ENCODE data around the gene CCNB1.
"Not testable (repeated sequence)": the region's sequence is repeated elsewhere in the genome, so short reads cannot be mapped to it uniquely, and the experiment has no call there.

CCNB1 gene

GRCh38 chr5:69170495-69170894, 3.5 kb downstream of the CCNB1 start:
- peaks cover 12% of the 10 kb centered on the region; the same call in 1 of the 2 replicates for H4K20me1 ChIP-seq (ENCODE audit: insufficient read depth, low read length)
- peaks cover 62% of the 10 kb centered on the region for H3K4me1 ChIP-seq (ENCODE audit: insufficient read depth, low read length)
- no peak overlapping the region for H2AFZ ChIP-seq (ENCODE audit: low read depth, low read length)
- peak overlapping the region; percentile 41 for H3K4me2 ChIP-seq (ENCODE audit: insufficient read depth, low read length)
- ATAC-seq (ENCODE audit: insufficient read depth, low read depth) (no peak), DNase-seq (no peak)
- TF ChIP-seq, protein P1, sequence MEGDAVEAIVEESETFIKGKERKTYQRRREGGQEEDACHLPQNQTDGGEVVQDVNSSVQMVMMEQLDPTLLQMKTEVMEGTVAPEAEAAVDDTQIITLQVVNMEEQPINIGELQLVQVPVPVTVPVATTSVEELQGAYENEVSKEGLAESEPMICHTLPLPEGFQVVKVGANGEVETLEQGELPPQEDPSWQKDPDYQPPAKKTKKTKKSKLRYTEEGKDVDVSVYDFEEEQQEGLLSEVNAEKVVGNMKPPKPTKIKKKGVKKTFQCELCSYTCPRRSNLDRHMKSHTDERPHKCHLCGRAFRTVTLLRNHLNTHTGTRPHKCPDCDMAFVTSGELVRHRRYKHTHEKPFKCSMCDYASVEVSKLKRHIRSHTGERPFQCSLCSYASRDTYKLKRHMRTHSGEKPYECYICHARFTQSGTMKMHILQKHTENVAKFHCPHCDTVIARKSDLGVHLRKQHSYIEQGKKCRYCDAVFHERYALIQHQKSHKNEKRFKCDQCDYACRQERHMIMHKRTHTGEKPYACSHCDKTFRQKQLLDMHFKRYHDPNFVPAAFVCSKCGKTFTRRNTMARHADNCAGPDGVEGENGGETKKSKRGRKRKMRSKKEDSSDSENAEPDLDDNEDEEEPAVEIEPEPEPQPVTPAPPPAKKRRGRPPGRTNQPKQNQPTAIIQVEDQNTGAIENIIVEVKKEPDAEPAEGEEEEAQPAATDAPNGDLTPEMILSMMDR (IDR thresholded peaks at IDR 0.05; ENCODE audit: borderline replicate concordance, extremely low read depth, low read length, poor library complexity, severe bottlenecking) = no peak
- TF ChIP-seq EZH2 (IDR thresholded peaks at IDR 0.05; ENCODE audit: borderline replicate concordance, low read depth, low read length, severe bottlenecking) = no peak
- no peak overlapping the region for H3K9ac ChIP-seq (ENCODE audit: low read depth, low read length)
- H3K9me3 ChIP-seq (ENCODE audit: insufficient read depth, low read length, severe bottlenecking) = no peaks in the 10 kb centered on the region
- H3K4me3 ChIP-seq (ENCODE audit: low read depth in 1 of 2, low read length in 2 of 2) = 0 out of 4 replicates have a peak overlapping the region, but pooled peaks of 1 of the 2 experiments have one; percentile 13
- no peak overlapping the region for H3K27ac ChIP-seq (ENCODE audit: low read length)
- H3K27me3 ChIP-seq (ENCODE audit: insufficient read depth, low read length, poor library complexity) = no peaks in the 10 kb centered on the region
- peaks cover 74% of the 10 kb centered on the region for H3K36me3 ChIP-seq (ENCODE audit: insufficient read depth, low read length)
- H3K79me2 ChIP-seq (ENCODE audit: insufficient read depth, low read length) = peaks cover 52% of the 10 kb centered on the region

GRCh38 chr5:69170969-69171368, 4.0 kb downstream of the CCNB1 start:
- TF ChIP-seq EZH2 (IDR thresholded peaks at IDR 0.05; ENCODE audit: borderline replicate concordance, low read depth, low read length, severe bottlenecking) = no peak
- TF ChIP-seq, protein P1 (IDR thresholded peaks at IDR 0.05; ENCODE audit: borderline replicate concordance, extremely low read depth, low read length, poor library complexity, severe bottlenecking) = no peak
- Histone ChIP-seq H4K20me1 (ENCODE audit: insufficient read depth, low read length) (peaks cover 12% of the 10 kb centered on the region; the same call in 1 of the 2 replicates), H3K4me1 (ENCODE audit: insufficient read depth, low read length) (peaks cover 60% of the 10 kb centered on the region), H3K4me3 (ENCODE audit: low read depth in 1 of 2, low read length in 2 of 2) (peak overlapping the region in 1 of 2 experiments; percentile 13; a peak in 1 of 4 replicates), H3K4me2 (ENCODE audit: insufficient read depth, low read length) (peak overlapping the region; percentile 41), H3K27me3 (ENCODE audit: insufficient read depth, low read length, poor library complexity) (no peaks in the 10 kb centered on the region), H3K27ac (ENCODE audit: low read length) (no peak overlapping the region), H3K79me2 (ENCODE audit: insufficient read depth, low read length) (peaks cover 52% of the 10 kb centered on the region), H3K36me3 (ENCODE audit: insufficient read depth, low read length) (peaks cover 78% of the 10 kb centered on the region), H2AFZ (ENCODE audit: low read depth, low read length) (no peak overlapping the region), H3K9me3 (ENCODE audit: insufficient read depth, low read length, severe bottlenecking) (no peaks in the 10 kb centered on the region), H3K9ac (ENCODE audit: low read depth, low read length) (no peak overlapping the region)
- DNase-seq (no peak), ATAC-seq (ENCODE audit: insufficient read depth, low read depth) (no peak)

DNA sequence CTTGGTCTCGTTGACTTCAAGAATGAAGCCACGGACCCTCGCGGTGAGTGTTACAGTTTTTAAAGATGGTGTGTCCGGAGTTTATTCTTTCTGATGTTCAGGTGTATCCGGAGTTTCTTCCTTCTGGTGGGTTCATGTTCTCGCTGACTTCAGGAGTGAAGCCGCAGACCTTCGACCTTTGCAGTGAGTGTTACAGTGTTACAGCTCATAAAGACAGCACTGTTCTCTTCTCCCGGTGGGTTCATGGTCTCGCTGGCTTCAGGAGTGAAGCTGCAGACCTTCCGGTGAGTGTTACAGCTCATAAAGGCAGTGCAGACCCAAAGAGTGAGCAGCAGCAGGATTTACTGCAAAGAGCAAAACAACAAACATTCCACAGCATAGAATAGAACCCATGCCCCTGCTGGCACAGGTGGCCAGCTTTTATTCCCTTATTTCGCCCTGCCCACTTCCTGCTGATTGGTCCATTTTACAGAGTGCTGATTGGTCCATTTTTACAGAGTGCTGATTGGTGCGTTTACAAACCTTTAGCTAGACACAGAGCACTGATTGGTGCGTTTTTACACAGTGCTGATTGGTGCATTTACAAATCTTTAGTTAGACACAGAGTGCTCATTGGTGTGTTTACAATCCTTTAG, 14.8 kb downstream of the CCNB1 start:
- not testable (repeated sequence) for H3K4me1 ChIP-seq (ENCODE audit: insufficient read depth, low read length); ATAC-seq (ENCODE audit: insufficient read depth, low read depth); H3K27me3 ChIP-seq (ENCODE audit: insufficient read depth, low read length, poor library complexity); H4K20me1 ChIP-seq (ENCODE audit: insufficient read depth, low read length); H3K27ac ChIP-seq (ENCODE audit: low read length); H2AFZ ChIP-seq (ENCODE audit: low read depth, low read length); DNase-seq; H3K4me2 ChIP-seq (ENCODE audit: insufficient read depth, low read length); H3K4me3 ChIP-seq (ENCODE audit: low read depth in 1 of 2, low read length in 2 of 2); H3K9me3 ChIP-seq (ENCODE audit: insufficient read depth, low read length, severe bottlenecking); H3K79me2 ChIP-seq (ENCODE audit: insufficient read depth, low read length); H3K36me3 ChIP-seq (ENCODE audit: insufficient read depth, low read length); H3K9ac ChIP-seq (ENCODE audit: low read depth, low read length)

GRCh38 chr5:69184621-69185020, 17.7 kb downstream of the CCNB1 start:
- Histone ChIP-seq H3K27ac (ENCODE audit: low read length) (no peak overlapping the region), H2AFZ (ENCODE audit: low read depth, low read length) (no peak overlapping the region), H3K4me2 (ENCODE audit: insufficient read depth, low read length) (no peak overlapping the region), H3K27me3 (ENCODE audit: insufficient read depth, low read length, poor library complexity) (no peaks in the 10 kb centered on the region), H3K4me3 (ENCODE audit: low read depth in 1 of 2, low read length in 2 of 2) (no peak overlapping the region), H4K20me1 (ENCODE audit: insufficient read depth, low read length) (no peaks in the 10 kb centered on the region), H3K9me3 (ENCODE audit: insufficient read depth, low read length, severe bottlenecking) (no peaks in the 10 kb centered on the region), H3K9ac (ENCODE audit: low read depth, low read length) (no peak overlapping the region), H3K4me1 (ENCODE audit: insufficient read depth, low read length) (peaks cover 9% of the 10 kb centered on the region), H3K36me3 (ENCODE audit: insufficient read depth, low read length) (no peaks in the 10 kb centered on the region; the same call in 1 of the 2 replicates), H3K79me2 (ENCODE audit: insufficient read depth, low read length) (peaks cover 2% of the 10 kb centered on the region; the same call in 1 of the 2 replicates)
- DNase-seq = no peak
- TF ChIP-seq EZH2 (IDR thresholded peaks at IDR 0.05; ENCODE audit: borderline replicate concordance, low read depth, low read length, severe bottlenecking) = no peak
- TF ChIP-seq, protein P1 (IDR thresholded peaks at IDR 0.05; ENCODE audit: borderline replicate concordance, extremely low read depth, low read length, poor library complexity, severe bottlenecking) = no peak
- no peak for ATAC-seq (ENCODE audit: insufficient read depth, low read depth)
